AG08396 (cell line): ENCODE results near the gene CHST6.
"Not testable (repeated sequence)": the region's sequence is repeated elsewhere in the genome, so short reads cannot be mapped to it uniquely, and the experiment has no call there.

Experiments used
- DNase-seq: peaks from one replicate; pipeline ENCODE4 v3.0.0; 2012; ENCODE audit warnings: low spot score, mixed read lengths

The CHST6 gene

DNA sequence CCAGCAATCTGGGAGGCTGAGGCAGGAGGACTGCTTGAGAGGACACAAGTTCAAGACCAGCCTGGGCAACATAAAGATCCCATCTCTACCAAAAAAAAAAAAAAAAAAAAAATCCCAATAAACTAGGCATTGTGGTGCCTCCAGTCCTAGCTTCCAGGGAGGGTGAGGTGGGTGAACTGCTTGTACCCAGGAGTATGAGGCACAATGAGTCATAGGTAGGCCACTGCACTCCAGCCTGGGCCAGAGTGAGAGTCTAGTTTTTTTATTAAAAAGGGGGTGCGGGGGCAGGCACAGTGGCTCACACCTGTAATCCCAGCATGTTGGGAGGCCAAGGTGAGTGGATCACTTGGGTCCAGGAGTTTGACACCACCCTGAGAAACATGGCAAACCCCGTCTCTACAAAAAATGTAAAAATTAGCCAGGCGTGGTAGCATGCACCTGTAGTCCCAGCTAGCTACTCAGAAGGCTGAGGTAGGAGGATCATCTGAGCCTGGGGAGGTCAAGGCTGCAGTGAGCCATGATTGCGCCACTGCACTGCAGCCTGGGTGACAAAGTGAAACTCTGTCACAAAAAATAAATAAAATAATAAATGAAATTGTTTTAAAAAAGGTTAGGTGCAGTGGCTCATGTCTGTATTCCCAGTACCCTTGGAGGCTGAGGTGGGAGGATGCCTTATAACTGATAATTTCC lies 7.8 kb upstream of the CHST6 start:
- no peak for DNase-seq

DNA sequence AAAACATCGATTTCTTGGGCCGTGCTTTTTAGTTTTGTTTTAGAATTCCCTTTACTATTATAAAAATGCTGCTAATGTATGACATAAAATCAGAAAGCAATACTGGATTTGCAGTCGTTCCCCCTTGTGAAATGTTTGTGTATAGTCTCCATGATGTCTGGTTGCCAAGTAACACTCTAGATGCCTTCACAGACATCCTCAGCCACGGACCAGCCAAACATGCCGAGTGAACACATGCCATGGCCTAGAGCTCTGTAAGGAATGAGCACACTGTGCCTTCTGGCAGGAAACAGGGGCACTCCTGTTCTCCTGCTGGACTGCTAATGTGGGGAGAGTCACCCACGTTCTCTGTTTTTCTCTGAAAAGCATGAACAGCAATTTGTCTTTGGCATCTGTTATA lies 6.6 kb upstream of the CHST6 start:
- peak; percentile 71 for DNase-seq

- DNase-seq: no peak
Measured at GRCh38 chr16:75501359-75501758, 6.1 kb upstream of the CHST6 start.

GRCh38 chr16:75498605-75499322 lies 3.5 kb upstream of the CHST6 start:
- not testable (repeated sequence) for DNase-seq

DNA sequence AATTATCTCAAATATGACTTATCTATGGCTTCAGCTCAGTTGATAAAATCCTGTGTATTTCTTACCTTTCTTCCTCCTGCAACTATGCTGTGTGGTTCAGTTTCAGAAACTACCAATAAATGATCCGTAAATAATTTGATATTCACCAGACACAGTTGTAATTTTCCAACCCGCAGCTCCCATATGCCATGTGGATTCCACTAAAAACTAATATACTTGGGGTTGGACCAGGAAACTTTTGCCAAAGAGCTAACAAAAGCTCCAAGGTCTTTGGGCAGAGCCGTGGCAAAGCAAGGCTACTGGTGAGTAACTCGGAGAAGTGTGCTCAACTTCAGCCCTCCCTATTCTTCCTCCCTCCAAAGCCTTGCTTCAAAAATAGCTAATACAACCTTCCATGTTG lies 2.3 kb upstream of the CHST6 start:
- no peak for DNase-seq

DNA sequence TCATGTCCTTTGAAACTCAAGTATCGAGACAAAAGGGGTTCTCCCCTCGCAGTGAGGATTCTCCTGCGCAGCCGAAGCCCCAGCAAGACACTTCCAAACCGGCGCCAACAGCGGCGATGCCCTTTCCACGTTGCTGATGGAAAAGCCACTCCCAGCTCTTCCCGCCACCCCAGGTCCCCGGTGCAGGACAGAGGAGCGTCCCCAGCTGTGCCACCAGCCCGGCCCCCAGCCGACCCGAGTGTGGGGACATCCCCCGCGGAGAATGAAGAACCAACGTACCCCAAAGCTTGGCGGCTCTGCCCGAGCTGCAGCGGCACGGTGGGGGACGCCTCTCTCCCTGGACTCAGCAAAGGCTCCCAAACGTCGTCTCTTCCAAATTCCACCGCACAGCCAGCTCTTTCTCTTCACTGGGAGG lies 573 bp downstream of the CHST6 start:
- DNase-seq: no peak

DNA sequence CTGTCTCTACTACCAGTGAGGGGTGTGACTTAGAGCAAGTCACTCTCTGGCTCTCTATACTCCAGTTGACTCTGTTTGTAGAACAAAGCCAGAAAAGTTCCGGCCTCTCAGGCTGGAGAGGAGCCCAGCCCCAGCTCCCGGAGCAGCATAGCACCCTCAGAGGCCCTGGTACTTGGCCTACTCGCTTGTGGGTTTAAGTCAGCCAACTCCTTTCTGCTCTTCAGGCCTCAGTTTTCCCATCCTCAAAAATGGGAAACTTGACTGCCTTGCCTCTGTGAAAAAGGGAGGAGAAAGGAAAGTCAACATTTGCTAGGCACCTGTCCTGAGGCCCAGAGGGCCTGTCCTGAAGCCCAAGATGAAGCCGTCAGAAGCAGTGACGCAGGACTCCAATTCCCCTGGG lies 1.1 kb downstream of the CHST6 start:
- no peak for DNase-seq

DNA sequence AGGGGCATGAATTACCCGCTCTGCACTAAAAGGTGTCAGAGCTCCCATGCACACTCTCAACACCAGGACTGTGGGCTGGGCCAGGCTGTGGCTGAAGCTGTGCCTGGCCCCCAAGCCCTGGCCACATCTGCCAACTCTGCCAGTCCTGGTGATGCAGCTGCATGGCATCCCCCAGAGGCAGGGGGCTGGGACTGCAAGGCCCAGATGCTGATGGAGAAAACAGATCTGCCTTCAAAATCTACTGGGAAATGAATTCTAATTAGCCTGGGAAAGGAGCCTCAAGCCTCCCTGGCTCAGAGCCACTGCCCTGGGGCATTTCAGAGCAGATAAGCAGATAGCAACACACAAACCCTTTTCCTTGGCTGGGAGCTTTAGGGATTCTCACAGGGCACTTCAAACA lies 3.4 kb downstream of the CHST6 start:
- DNase-seq: no peak

- no peak for DNase-seq
Measured at GRCh38 chr16:75488322-75488721, 6.9 kb downstream of the CHST6 start.

GRCh38 chr16:75486676-75487313 lies 8.4 kb downstream of the CHST6 start:
- no peak for DNase-seq

DNA sequence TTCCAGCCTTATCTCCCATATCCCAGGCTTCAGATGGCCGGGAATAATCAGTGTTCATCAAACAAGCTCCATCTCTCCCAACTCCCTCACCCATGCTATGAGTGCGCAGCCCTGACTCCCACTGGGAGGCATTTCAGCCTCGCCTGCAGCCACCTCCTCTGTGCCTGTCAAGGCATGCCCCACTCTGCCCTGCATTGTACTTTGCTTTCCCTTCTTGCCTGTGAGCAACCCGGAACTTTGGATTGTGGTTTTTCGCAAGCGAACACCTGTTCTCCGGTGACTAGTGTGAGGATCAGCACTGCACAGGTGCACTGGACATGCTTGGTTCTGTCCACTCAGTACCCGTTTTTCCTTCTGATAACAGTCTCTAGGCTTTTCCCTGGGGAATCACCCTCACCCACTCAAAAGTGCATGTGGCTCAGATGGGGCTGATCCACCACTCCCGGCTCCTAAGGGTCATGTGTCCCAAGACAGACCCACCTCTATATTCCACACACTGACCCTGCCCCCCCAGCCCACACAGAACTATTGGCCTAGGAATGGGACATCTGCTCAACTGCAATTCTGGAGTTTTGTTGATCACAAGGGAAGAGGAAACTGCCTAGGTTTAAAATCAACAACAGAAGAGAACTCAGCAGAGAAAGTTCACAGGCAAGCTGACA lies 9.1 kb downstream of the CHST6 start:
- DNase-seq: no peak

GRCh38 chr16:75485230-75486013 lies 9.8 kb downstream of the CHST6 start:
- DNase-seq: no peak

DNA sequence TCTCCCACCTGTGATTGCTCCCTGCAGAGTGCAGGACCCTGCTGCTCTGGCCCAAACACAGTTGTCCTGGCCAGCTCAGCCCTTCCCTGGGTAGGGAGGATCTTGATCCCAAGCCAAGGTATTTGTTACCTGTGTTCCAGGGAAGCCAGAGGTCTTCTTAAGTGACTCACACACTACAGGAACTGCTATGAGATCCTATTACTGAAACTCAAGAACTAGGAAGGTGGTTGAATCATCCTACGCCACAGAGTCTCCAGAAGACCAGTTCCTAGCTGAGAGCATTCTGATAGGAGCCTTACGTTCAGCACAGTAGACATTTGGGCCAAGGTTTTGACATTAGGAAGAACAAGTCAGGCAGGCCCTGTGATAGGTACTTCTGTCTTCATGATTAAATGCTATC lies 12.0 kb downstream of the CHST6 start:
- no peak for DNase-seq

GRCh38 chr16:75482434-75483205 lies 12.6 kb downstream of the CHST6 start:
- DNase-seq: no peak

GRCh38 chr16:75481475-75481874 lies 13.8 kb downstream of the CHST6 start:
- DNase-seq: no peak

- DNase-seq: no peak
Measured at GRCh38 chr16:75479421-75479990, 15.7 kb downstream of the CHST6 start.

DNA sequence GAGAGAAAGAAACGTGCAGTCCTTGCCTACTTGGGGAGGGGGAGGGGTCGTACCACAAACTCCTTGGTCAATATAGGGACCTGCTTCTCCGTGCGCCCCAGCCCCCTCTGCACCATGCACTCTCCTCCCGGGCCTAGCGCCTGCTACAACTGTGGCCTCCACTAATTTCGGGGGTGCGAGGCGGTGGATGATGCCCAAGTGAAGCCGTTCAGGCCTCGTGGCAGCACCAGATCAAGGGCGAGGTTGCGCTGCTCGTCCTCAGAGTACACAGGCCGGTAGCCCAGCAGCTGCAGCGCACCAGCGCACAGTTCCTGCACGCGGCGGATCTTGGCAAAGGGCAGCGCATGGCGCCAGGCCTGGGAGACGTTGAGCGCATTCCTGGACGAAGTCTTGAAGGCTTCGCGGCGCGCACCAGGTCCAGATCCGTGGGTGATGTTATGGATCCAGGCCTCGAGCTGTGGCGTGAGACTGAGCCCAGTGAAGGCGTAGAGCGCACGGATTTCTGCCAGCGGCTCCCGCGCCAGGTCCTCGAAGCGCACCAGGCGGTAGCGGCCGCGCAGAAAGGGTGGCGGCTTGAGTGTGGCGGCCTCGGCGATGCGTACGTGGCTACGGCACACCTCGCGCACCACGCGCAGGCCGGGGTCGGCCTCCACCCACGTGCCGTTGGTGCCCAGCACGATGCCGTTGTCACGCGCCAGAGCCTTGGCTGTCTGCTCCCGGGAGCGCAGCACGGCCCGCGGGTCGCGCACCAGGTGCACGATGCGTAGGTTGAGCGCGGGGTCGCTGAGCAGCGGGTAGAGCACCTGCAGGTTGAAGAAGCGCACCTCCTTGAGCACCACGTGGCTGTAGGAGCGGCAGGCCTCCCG lies 16.5 kb downstream of the CHST6 start:
- DNase-seq: no peak

- DNase-seq: no peak
Measured at GRCh38 chr16:75477680-75478473, 17.4 kb downstream of the CHST6 start.

DNA sequence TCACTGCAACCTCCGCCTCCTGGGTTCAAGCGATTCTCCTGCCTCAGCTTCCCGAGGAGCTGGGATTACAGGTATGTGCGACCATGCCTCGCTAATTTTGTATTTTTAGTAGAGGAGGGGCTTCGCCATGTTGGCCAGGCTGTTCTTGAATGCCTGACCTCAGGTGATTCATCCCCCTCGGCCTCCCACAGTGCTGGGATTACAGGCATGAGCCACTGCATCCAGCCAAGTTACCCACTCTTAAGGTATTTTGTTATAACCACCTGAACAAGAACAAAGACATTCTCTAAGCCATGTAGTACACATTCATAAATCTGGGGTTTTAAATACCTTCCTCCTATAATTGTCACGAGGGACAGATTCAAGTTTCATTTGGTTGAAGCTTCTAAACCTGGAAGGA lies 18.4 kb downstream of the CHST6 start:
- no peak for DNase-seq
